ENCODE data around the gene C1D.

The C1D gene

GRCh38 chr2:68046224-68046623 is 16.6 kb downstream of the C1D start:
- TF ChIP-seq CTCF (IDR thresholded peaks at IDR 0.05; ENCODE audit: control extremely low read depth, extremely low read depth, low read depth, missing control alignments), result no peak
- DNase-seq (ENCODE audit: extremely low spot score), result no peak
- ChIA-PET CTCF (no interaction called here), POLR2A (no interaction called here)

GRCh38 chr2:68045342-68045741 is 17.5 kb downstream of the C1D start:
- TF ChIP-seq CTCF (IDR thresholded peaks at IDR 0.05; ENCODE audit: control extremely low read depth, extremely low read depth, low read depth, missing control alignments), result no peak
- ChIA-PET CTCF (no interaction called here), POLR2A (no interaction called here)
- no peak for DNase-seq (ENCODE audit: extremely low spot score)

- DNase-seq (ENCODE audit: extremely low spot score), result no peak
- ChIA-PET CTCF (interaction anchor here (2.0 kb wide), 1 partner anchor 11 kb away, joined by 7 read pairs; no protein-coding TSS in a partner anchor), POLR2A (no interaction called here)
- no peak for TF ChIP-seq CTCF (IDR thresholded peaks at IDR 0.05; ENCODE audit: control extremely low read depth, extremely low read depth, low read depth, missing control alignments)
These were observed 18.7 kb downstream of the C1D start for GRCh38 chr2:68044099-68044498.

GRCh38 chr2:68043695-68044094 is 19.1 kb downstream of the C1D start:
- no peak for DNase-seq (ENCODE audit: extremely low spot score)
- CTCF ChIA-PET, result interaction anchor here (1.0 to 2.0 kb wide), 2 partner anchors 11 to 18 kb away, joined by 3 to 7 read pairs; partner anchors contain the start of gene C1D
- TF ChIP-seq CTCF (IDR thresholded peaks at IDR 0.05; ENCODE audit: control extremely low read depth, extremely low read depth, low read depth, missing control alignments), result no peak
- POLR2A ChIA-PET, result no interaction called here

GRCh38 chr2:68043032-68043431 is 19.8 kb downstream of the C1D start:
- POLR2A ChIA-PET, result no interaction called here
- CTCF ChIA-PET, result interaction anchor here (1.0 to 2.0 kb wide), 3 partner anchors 8 to 19 kb away, joined by 3 to 7 read pairs (median 3); partner anchors contain the start of gene C1D
- no peak for DNase-seq (ENCODE audit: extremely low spot score)
- TF ChIP-seq CTCF (IDR thresholded peaks at IDR 0.05; ENCODE audit: control extremely low read depth, extremely low read depth, low read depth, missing control alignments), result no peak

GRCh38 chr2:68041704-68042245 is 21.0 kb downstream of the C1D start:
- DNase-seq (ENCODE audit: extremely low spot score), result no peak
- TF ChIP-seq CTCF (IDR thresholded peaks at IDR 0.05; ENCODE audit: control extremely low read depth, extremely low read depth, low read depth, missing control alignments), result no peak
- ChIA-PET POLR2A (no interaction called here), CTCF (interaction anchor here (1.2 kb wide), 1 partner anchor 10 kb away, joined by 7 read pairs; no protein-coding TSS in a partner anchor)

Data from GM10248 (cell line).